ENCODE measurements around the gene PGAM2. TPM values are rescaled to one million over a fixed set of nuclear protein-coding genes. Genes with fewer than 3 reads are reported as not detected.
A peak's percentile ranks its signal among the peaks of the same experiment; 100 is the strongest.
"Not testable (repeated sequence)": the region's sequence is repeated elsewhere in the genome, so short reads cannot be mapped to it uniquely, and the experiment has no call there.

PGAM2 gene
- total and polyA plus RNA-seq, 2 experiments from 2014 or later, result not detected

DNA sequence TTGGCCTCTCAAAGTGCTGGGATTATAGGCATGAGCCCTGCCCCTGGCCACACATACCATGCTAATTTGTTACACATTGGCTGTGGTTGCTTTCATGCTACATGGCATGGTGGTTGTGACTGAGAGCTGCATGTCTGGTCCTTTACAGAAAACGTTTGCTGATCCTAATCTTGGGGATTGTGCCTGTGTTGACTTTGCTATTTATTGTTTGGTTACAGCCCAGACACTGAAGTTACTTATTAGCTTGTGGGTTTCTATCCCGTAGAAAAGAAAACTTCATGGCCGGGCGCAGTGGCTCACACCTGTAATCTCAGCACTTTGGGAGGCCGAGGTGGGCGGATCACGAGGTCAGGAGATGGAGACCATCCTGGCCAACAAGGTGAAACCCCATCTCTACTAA is 43.3 kb downstream of the PGAM2 start:
- H3K27ac ChIP-seq; H3K36me3 ChIP-seq (ENCODE audit: low read depth); H3K9ac ChIP-seq; H3K27me3 ChIP-seq (replicated peaks; ENCODE audit: insufficient read depth); H2AFZ ChIP-seq; H3K4me2 ChIP-seq (ENCODE audit: unreplicated experiment); in situ Hi-C loops (cut with MboI); H3K9me2 ChIP-seq (ENCODE audit: insufficient read depth); H3K4me1 ChIP-seq (ENCODE audit: insufficient read depth); H4K20me1 ChIP-seq (ENCODE audit: insufficient read depth); H3K9me3 ChIP-seq (ENCODE audit: low read depth); H3F3A ChIP-seq (ENCODE audit: insufficient read depth); H3K4me3 ChIP-seq; DNase-seq: not testable (repeated sequence)
- WGBS, 2 experiments (ENCODE audit: low coverage in 1 of 2, low lambda C conversion rate in 2 of 2, missing lambda C conversion rate in 2 of 2), result 55 to 64% methylated on average over 6 to 7 of the region's 7 CpGs
- peaks cover 14% of the 10 kb centered on the region for H3K79me2 ChIP-seq (ENCODE audit: insufficient read depth)

- WGBS, 2 experiments (ENCODE audit: low coverage in 1 of 2, low lambda C conversion rate in 2 of 2, missing lambda C conversion rate in 2 of 2), result 71 to 72% methylated on average over 6 of the region's 6 CpGs
- not testable (repeated sequence) for H3K4me3 ChIP-seq
Observed at GRCh38 chr7:44019825-44020224, 45.5 kb downstream of the PGAM2 start.

DNA sequence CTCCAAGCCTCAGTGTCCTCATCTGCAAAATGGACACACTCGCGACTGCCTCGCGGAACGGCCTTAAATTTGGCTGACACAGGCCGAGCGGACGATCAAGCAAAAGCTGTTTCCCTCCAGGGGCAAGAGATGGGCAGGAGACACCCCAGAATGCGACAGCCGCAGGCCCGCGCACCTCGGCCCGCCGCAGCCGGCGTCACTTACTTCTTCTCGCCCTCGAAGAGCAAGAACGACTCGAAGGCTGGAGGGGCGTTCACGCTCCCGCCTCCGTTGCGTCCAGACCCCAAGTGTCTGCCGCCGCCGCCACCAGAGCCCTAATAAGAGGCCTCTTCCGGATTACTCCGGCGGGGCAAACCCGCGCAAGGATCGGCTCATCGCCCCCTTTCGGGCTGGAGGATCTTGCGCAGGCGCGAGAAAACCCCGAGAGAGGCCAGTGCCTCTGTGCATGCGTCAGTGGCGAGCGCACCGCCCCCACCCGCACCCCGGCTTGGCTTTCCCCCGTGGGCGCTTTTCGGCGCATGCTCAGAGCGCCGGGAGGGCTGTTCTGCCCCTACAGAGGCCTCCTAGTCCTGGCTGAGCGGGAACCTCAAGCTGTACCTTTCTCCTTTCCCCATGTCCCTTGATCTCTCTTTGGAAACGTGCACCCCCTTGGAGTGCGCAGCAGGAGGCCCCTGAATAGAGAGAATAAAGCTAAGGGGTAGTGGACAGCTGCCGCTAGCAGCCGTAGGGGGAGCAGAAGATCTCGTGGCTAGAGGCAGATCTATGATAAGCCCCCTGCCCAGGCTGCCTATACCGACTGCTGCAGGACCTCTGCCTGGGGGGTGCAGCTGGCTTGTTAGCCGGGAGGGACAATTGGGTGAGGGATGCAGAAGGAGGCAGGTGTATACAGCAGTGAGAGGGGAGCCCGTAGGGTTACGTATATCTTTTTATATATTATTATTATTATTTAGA is 46.2 kb downstream of the PGAM2 start:
- Histone ChIP-seq H3K9ac (peak overlapping the region; percentile 95), H3K4me2 (ENCODE audit: unreplicated experiment) (peak overlapping the region; percentile 71), H2AFZ (peak overlapping the region; percentile 89), H3K4me3 (peak overlapping the region; percentile 90), H3K79me2 (ENCODE audit: insufficient read depth) (peaks cover 14% of the 10 kb centered on the region), H3K27ac (peak overlapping the region; percentile 59)
- in situ Hi-C loops (cut with MboI); H4K20me1 ChIP-seq (ENCODE audit: insufficient read depth); H3K36me3 ChIP-seq (ENCODE audit: low read depth); H3F3A ChIP-seq (ENCODE audit: insufficient read depth); H3K4me1 ChIP-seq (ENCODE audit: insufficient read depth); H3K9me2 ChIP-seq (ENCODE audit: insufficient read depth); H3K27me3 ChIP-seq (replicated peaks; ENCODE audit: insufficient read depth); H3K9me3 ChIP-seq (ENCODE audit: low read depth): not testable (repeated sequence)
- WGBS, 2 experiments (ENCODE audit: low coverage in 1 of 2, low lambda C conversion rate in 2 of 2, missing lambda C conversion rate in 2 of 2), result 1% methylated on average over 51 to 55 of the region's 63 CpGs
- DNase-seq, result peak; percentile 95

More at GRCh38 chr7:44019825-44020224, 45.5 kb downstream of the PGAM2 start:
- H3K9ac ChIP-seq; DNase-seq; H4K20me1 ChIP-seq (ENCODE audit: insufficient read depth); H3K9me3 ChIP-seq (ENCODE audit: low read depth); H3K27ac ChIP-seq; H3K27me3 ChIP-seq (replicated peaks; ENCODE audit: insufficient read depth); H3F3A ChIP-seq (ENCODE audit: insufficient read depth); H2AFZ ChIP-seq; H3K36me3 ChIP-seq (ENCODE audit: low read depth); in situ Hi-C loops (cut with MboI); H3K4me1 ChIP-seq (ENCODE audit: insufficient read depth); H3K9me2 ChIP-seq (ENCODE audit: insufficient read depth): not testable (repeated sequence)
- H3K4me2 ChIP-seq (ENCODE audit: unreplicated experiment), result peak overlapping the region; percentile 71
- peaks cover 14% of the 10 kb centered on the region for H3K79me2 ChIP-seq (ENCODE audit: insufficient read depth)

- in situ Hi-C loops (cut with MboI); H3K4me1 ChIP-seq (ENCODE audit: insufficient read depth); H4K20me1 ChIP-seq (ENCODE audit: insufficient read depth); H3K27ac ChIP-seq; H2AFZ ChIP-seq; H3K4me3 ChIP-seq; H3K9me3 ChIP-seq (ENCODE audit: low read depth); H3K9ac ChIP-seq; H3K9me2 ChIP-seq (ENCODE audit: insufficient read depth); H3K36me3 ChIP-seq (ENCODE audit: low read depth); H3K27me3 ChIP-seq (replicated peaks; ENCODE audit: insufficient read depth); H3F3A ChIP-seq (ENCODE audit: insufficient read depth); H3K4me2 ChIP-seq (ENCODE audit: unreplicated experiment); DNase-seq: not testable (repeated sequence)
- peaks cover 14% of the 10 kb centered on the region for H3K79me2 ChIP-seq (ENCODE audit: insufficient read depth)
- WGBS, 2 experiments (ENCODE audit: low coverage in 1 of 2, low lambda C conversion rate in 2 of 2, missing lambda C conversion rate in 2 of 2), result 94 to 97% methylated on average over 3 to 8 of the region's 12 CpGs
Observed at GRCh38 chr7:44015090-44015489, 50.3 kb downstream of the PGAM2 start.

Small RNA genes within 50 kb of the gene (microRNA-seq; reads per million reads assigned to microRNA genes)
- gene MIR6837 (ENCODE audit: borderline number of aligned reads) (not detected), gene MIR6838 (ENCODE audit: borderline number of aligned reads) (not detected)

Other genes with a start within 250 kb of the PGAM2 start
- gene MRPS24, start 196.1 kb downstream of the PGAM2 start, total RNA-seq (2014; rRNA removed; shearing (Covaris generic)), result 79.3 and 113 TPM in 2 replicates
- 163 and 166 TPM in 2 replicates for gene MRPS24, start 196.1 kb downstream of the PGAM2 start, polyA plus RNA-seq (2016; fragmentation: Nextera tagmentation; extraction: Ambion mirVana)
- 29.6 and 36.8 TPM in 2 replicates for gene URGCP, start 159.0 kb downstream of the PGAM2 start, total RNA-seq (2014; rRNA removed; shearing (Covaris generic))
- gene URGCP, start 159.0 kb downstream of the PGAM2 start, polyA plus RNA-seq (2016; fragmentation: Nextera tagmentation; extraction: Ambion mirVana), result 25.9 and 26.5 TPM in 2 replicates
- 21.7 and 33.0 TPM in 2 replicates for gene UBE2D4, start 139.1 kb downstream of the PGAM2 start, total RNA-seq (2014; rRNA removed; shearing (Covaris generic))
- 20.5 and 22.0 TPM in 2 replicates for gene UBE2D4, start 139.1 kb downstream of the PGAM2 start, polyA plus RNA-seq (2016; fragmentation: Nextera tagmentation; extraction: Ambion mirVana)
- not detected in 2 replicates for gene SPDYE1, start 67.7 kb downstream of the PGAM2 start, total RNA-seq (2014; rRNA removed; shearing (Covaris generic))
- 0.28 and 0.60 TPM in 2 replicates for gene SPDYE1, start 67.7 kb downstream of the PGAM2 start, polyA plus RNA-seq (2016; fragmentation: Nextera tagmentation; extraction: Ambion mirVana)
- gene DBNL, start 20.9 kb downstream of the PGAM2 start, total RNA-seq (2014; rRNA removed; shearing (Covaris generic)), result 175 and 196 TPM in 2 replicates
- 145 and 163 TPM in 2 replicates for gene DBNL, start 20.9 kb downstream of the PGAM2 start, polyA plus RNA-seq (2016; fragmentation: Nextera tagmentation; extraction: Ambion mirVana)
- gene POLM, start 17.0 kb upstream of the PGAM2 start, total RNA-seq (2014; rRNA removed; shearing (Covaris generic)), result 13.9 and 20.3 TPM in 2 replicates
- 10.7 and 12.9 TPM in 2 replicates for gene POLM, start 17.0 kb upstream of the PGAM2 start, polyA plus RNA-seq (2016; fragmentation: Nextera tagmentation; extraction: Ambion mirVana)
- gene AEBP1, start 38.8 kb upstream of the PGAM2 start, total RNA-seq (2014; rRNA removed; shearing (Covaris generic)), result 53.0 and 63.2 TPM in 2 replicates
- 46.6 and 47.0 TPM in 2 replicates for gene AEBP1, start 38.8 kb upstream of the PGAM2 start, polyA plus RNA-seq (2016; fragmentation: Nextera tagmentation; extraction: Ambion mirVana)
- gene POLD2, start 58.0 kb upstream of the PGAM2 start, total RNA-seq (2014; rRNA removed; shearing (Covaris generic)), result 100 and 107 TPM in 2 replicates
- gene POLD2, start 58.0 kb upstream of the PGAM2 start, polyA plus RNA-seq (2016; fragmentation: Nextera tagmentation; extraction: Ambion mirVana), result 164 and 166 TPM in 2 replicates
- gene MYL7, start 75.8 kb upstream of the PGAM2 start, total RNA-seq (2014; rRNA removed; shearing (Covaris generic)), result not detected in 2 replicates
- gene MYL7, start 75.8 kb upstream of the PGAM2 start, polyA plus RNA-seq (2016; fragmentation: Nextera tagmentation; extraction: Ambion mirVana), result 1.7 TPM in 1 of 2 replicates, not detected in the other
- gene GCK, start 123.9 kb upstream of the PGAM2 start, total RNA-seq (2014; rRNA removed; shearing (Covaris generic)), result 0.11 TPM in 1 of 2 replicates, not detected in the other
- gene GCK, start 123.9 kb upstream of the PGAM2 start, polyA plus RNA-seq (2016; fragmentation: Nextera tagmentation; extraction: Ambion mirVana), result 0.23 and 0.43 TPM in 2 replicates
- 148 and 149 TPM in 2 replicates for gene YKT6, start 135.4 kb upstream of the PGAM2 start, total RNA-seq (2014; rRNA removed; shearing (Covaris generic))
- gene YKT6, start 135.4 kb upstream of the PGAM2 start, polyA plus RNA-seq (2016; fragmentation: Nextera tagmentation; extraction: Ambion mirVana), result 108 and 113 TPM in 2 replicates